ENCODE measurements around the gene PIBF1. TPM values are rescaled to one million over a fixed set of nuclear protein-coding genes. Genes with fewer than 3 reads are reported as not detected.

Gene PIBF1
- polyA plus RNA-seq, 3 donors, result 3.3 to 8.0 (median 4.7) TPM

DNA sequence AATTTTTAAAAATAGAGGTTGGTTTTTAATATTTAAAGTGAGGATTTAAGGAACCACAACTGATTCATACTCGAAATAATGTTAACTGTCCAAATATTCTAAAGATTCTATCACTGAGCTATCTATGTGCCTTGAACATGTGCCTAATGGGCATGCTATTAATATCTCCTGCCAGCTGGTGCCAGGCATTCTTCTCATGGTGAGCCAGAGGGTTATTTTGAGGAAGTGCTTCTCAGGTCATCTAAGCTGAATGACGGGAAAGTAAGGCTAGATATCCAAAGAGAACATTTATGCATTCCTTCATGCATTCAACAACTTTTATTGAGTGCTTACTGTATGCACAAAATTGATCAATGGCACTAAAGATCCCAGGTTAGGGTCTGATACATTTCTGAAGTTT lies 138.2 kb downstream of the PIBF1 start:
- no peak overlapping the region for H3K27ac ChIP-seq (ENCODE audit: low read depth in 1 of 2, low read length in 2 of 2)
- H3K27me3 ChIP-seq (ENCODE audit: control insufficient read depth in 2 of 2, insufficient read depth in 2 of 2, low read length in 2 of 2), result no peaks in the 10 kb centered on the region
- Mint-ChIP-seq H3K4me1 (no peaks in the 10 kb centered on the region), H3K4me3 (no peak overlapping the region), H3K27me3 (ENCODE audit: low read depth in 3 of 3) (no peaks in the 10 kb centered on the region), H3K36me3 (peaks cover 43 to 47% of the 10 kb centered on the region in 2 donors), H3K27ac (no peak overlapping the region), H3K9me3 (peaks cover 0 to 5% (median 2%) of the 10 kb centered on the region in 7 donors)
- TF ChIP-seq, protein P1, sequence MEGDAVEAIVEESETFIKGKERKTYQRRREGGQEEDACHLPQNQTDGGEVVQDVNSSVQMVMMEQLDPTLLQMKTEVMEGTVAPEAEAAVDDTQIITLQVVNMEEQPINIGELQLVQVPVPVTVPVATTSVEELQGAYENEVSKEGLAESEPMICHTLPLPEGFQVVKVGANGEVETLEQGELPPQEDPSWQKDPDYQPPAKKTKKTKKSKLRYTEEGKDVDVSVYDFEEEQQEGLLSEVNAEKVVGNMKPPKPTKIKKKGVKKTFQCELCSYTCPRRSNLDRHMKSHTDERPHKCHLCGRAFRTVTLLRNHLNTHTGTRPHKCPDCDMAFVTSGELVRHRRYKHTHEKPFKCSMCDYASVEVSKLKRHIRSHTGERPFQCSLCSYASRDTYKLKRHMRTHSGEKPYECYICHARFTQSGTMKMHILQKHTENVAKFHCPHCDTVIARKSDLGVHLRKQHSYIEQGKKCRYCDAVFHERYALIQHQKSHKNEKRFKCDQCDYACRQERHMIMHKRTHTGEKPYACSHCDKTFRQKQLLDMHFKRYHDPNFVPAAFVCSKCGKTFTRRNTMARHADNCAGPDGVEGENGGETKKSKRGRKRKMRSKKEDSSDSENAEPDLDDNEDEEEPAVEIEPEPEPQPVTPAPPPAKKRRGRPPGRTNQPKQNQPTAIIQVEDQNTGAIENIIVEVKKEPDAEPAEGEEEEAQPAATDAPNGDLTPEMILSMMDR (IDR thresholded peaks at IDR 0.05), result no peak
- no peaks in the 10 kb centered on the region for H3K4me1 ChIP-seq (ENCODE audit: control insufficient read depth in 1 of 2, insufficient read depth in 2 of 2, low read length in 2 of 2)
- no peaks in the 10 kb centered on the region for H3K79me2 ChIP-seq (ENCODE audit: insufficient read depth, low read length)
- no peak overlapping the region for H2AFZ ChIP-seq (ENCODE audit: insufficient read depth, low read depth, low read length, poor library complexity, severe bottlenecking)
- no peaks in the 10 kb centered on the region for H4K20me1 ChIP-seq (ENCODE audit: insufficient read depth, low read length)
- no CpG with 5 or more reads among the region's 2 CpGs for WGBS (ENCODE audit: insufficient coverage)
- no peak for DNase-seq
- H3K36me3 ChIP-seq (replicated peaks in 1 of 2; ENCODE audit: control insufficient read depth in 1 of 2, insufficient read depth in 2 of 2, low read length in 2 of 2), result peaks cover 21 to 62% of the 10 kb centered on the region in 2 donors
- H3K9me3 ChIP-seq (replicated peaks in 1 of 2; ENCODE audit: control insufficient read depth in 1 of 2, insufficient read depth in 1 of 2, low read length in 2 of 2), result no peaks in the 10 kb centered on the region
- H3K4me2 ChIP-seq (replicated peaks; ENCODE audit: extremely low read depth, low read length, poor library complexity, severe bottlenecking), result no peak overlapping the region
- intact Hi-C loops (cut with micrococcal nuclease), result no loop called here
- no peak overlapping the region for H3K4me3 ChIP-seq (replicated peaks in 1 of 3; ENCODE audit: low read depth in 2 of 3, low read length in 3 of 3)
- H3K9ac ChIP-seq (ENCODE audit: insufficient read depth, low read length, poor library complexity, severe bottlenecking), result no peak overlapping the region

DNA sequence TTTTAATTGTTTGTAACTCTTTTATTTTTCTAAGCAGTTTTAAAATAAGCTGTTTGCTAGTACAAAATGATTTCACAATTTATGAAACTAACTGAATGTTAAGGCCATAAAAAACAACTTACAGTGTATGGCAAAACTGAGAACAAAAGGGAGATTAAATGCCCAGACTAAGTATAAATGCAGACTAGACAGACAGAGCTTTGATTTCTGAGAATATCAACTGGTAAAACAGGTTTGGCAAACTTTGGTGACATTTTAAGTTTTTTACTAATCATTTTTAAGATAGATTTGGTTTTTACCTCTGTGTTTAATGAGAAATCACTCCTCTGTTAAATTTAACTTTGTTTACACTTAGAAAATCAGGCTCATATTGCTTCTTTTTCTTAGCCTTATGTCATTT lies 149.4 kb downstream of the PIBF1 start:
- peaks cover 0 to 4% (median 1%) of the 10 kb centered on the region in 7 donors for H3K9me3 Mint-ChIP-seq
- no peak for DNase-seq
- no peak overlapping the region for H2AFZ ChIP-seq (ENCODE audit: insufficient read depth, low read depth, low read length, poor library complexity, severe bottlenecking)
- H3K27me3 Mint-ChIP-seq (ENCODE audit: low read depth in 3 of 3), result peaks cover 0 to 3% (median 0%) of the 10 kb centered on the region in 3 donors
- H3K27ac Mint-ChIP-seq, result no peak overlapping the region
- H3K9ac ChIP-seq (ENCODE audit: insufficient read depth, low read length, poor library complexity, severe bottlenecking), result no peak overlapping the region
- no peaks in the 10 kb centered on the region for H3K9me3 ChIP-seq (replicated peaks in 1 of 2; ENCODE audit: control insufficient read depth in 1 of 2, insufficient read depth in 1 of 2, low read length in 2 of 2)
- no peak overlapping the region for H3K4me3 Mint-ChIP-seq
- H3K27ac ChIP-seq (ENCODE audit: low read depth in 1 of 2, low read length in 2 of 2), result no peak overlapping the region
- H3K4me3 ChIP-seq (replicated peaks in 1 of 3; ENCODE audit: low read depth in 2 of 3, low read length in 3 of 3), result no peak overlapping the region
- no peaks in the 10 kb centered on the region for H3K79me2 ChIP-seq (ENCODE audit: insufficient read depth, low read length)
- H4K20me1 ChIP-seq (ENCODE audit: insufficient read depth, low read length), result no peaks in the 10 kb centered on the region
- no peaks in the 10 kb centered on the region for H3K27me3 ChIP-seq (ENCODE audit: control insufficient read depth in 2 of 2, insufficient read depth in 2 of 2, low read length in 2 of 2)
- H3K36me3 Mint-ChIP-seq, result peaks cover 32 to 56% of the 10 kb centered on the region in 2 donors
- intact Hi-C loops (cut with micrococcal nuclease), result no loop called here
- no peaks in the 10 kb centered on the region for H3K4me1 Mint-ChIP-seq
- H3K4me1 ChIP-seq (ENCODE audit: control insufficient read depth in 1 of 2, insufficient read depth in 2 of 2, low read length in 2 of 2), result no peaks in the 10 kb centered on the region
- no peak overlapping the region for H3K4me2 ChIP-seq (replicated peaks; ENCODE audit: extremely low read depth, low read length, poor library complexity, severe bottlenecking)
- TF ChIP-seq, protein P1 (IDR thresholded peaks at IDR 0.05), result no peak
- H3K36me3 ChIP-seq (replicated peaks in 1 of 2; ENCODE audit: control insufficient read depth in 1 of 2, insufficient read depth in 2 of 2, low read length in 2 of 2), result peaks cover 5 to 54% of the 10 kb centered on the region in 2 donors

Data from CD14-positive monocyte (primary cell).